ENCODE data around the gene CDKN2AIP. TPM values are rescaled to one million over a fixed set of nuclear protein-coding genes. Genes with fewer than 3 reads are reported as not detected.

CDKN2AIP gene
- total and polyA plus RNA-seq, 4 donors = 7.2 to 15.1 (median 11.0) TPM

GRCh38 chr4:183483997-183484396 lies 39.6 kb downstream of the CDKN2AIP start:
- Histone ChIP-seq H3K4me3 (ENCODE audit: low read depth in 1 of 3, low read length in 3 of 3) (no peak overlapping the region), H3K27ac (ENCODE audit: low read depth in 1 of 2, low read length in 2 of 2) (no peak overlapping the region), H3K27me3 (ENCODE audit: control insufficient read depth in 4 of 4, insufficient read depth in 4 of 4, low read length in 3 of 4) (no peaks in the 10 kb centered on the region), H3K36me3 (ENCODE audit: control insufficient read depth in 4 of 4, insufficient read depth in 3 of 4, low read depth in 1 of 4, low read length in 3 of 4) (no peaks in the 10 kb centered on the region), H3K9me3 (ENCODE audit: control insufficient read depth in 4 of 4, low read length in 3 of 4) (no peaks in the 10 kb centered on the region), H3K9ac (ENCODE audit: low read depth in 1 of 2, low read length in 2 of 2) (no peak overlapping the region), H3K4me1 (ENCODE audit: control insufficient read depth in 4 of 4, insufficient read depth in 4 of 4, low read length in 3 of 4) (no peaks in the 10 kb centered on the region)
- TF ChIP-seq RAD21 (IDR thresholded peaks at IDR 0.05) (no peak), TAF1 (conservative IDR thresholded peaks at IDR 0.05) (no peak), MAX (IDR thresholded peaks at IDR 0.05) (no peak), SP1 (IDR thresholded peaks at IDR 0.05) (no peak), YY1 (IDR thresholded peaks at IDR 0.05) (no peak), HNF4G (IDR thresholded peaks at IDR 0.05) (no peak), EGR1 (IDR thresholded peaks at IDR 0.05; ENCODE audit: low read depth in 2 of 2) (no peak), RXRA (IDR thresholded peaks at IDR 0.05) (no peak)
- no peak for DNase-seq (ENCODE audit: low spot score)
- WGBS = 85% methylated on average over 7 of the region's 7 CpGs

- TF ChIP-seq, protein P1, sequence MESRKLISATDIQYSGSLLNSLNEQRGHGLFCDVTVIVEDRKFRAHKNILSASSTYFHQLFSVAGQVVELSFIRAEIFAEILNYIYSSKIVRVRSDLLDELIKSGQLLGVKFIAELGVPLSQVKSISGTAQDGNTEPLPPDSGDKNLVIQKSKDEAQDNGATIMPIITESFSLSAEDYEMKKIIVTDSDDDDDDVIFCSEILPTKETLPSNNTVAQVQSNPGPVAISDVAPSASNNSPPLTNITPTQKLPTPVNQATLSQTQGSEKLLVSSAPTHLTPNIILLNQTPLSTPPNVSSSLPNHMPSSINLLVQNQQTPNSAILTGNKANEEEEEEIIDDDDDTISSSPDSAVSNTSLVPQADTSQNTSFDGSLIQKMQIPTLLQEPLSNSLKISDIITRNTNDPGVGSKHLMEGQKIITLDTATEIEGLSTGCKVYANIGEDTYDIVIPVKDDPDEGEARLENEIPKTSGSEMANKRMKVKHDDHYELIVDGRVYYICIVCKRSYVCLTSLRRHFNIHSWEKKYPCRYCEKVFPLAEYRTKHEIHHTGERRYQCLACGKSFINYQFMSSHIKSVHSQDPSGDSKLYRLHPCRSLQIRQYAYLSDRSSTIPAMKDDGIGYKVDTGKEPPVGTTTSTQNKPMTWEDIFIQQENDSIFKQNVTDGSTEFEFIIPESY (IDR thresholded peaks at IDR 0.05) = no peak
- TF ChIP-seq EGR1 (IDR thresholded peaks at IDR 0.05; ENCODE audit: low read depth in 2 of 2) = no peak
- TF ChIP-seq FOXA2 (IDR thresholded peaks at IDR 0.05) = no peak
- no peak for TF ChIP-seq HNF4G (IDR thresholded peaks at IDR 0.05)
- no peak for TF ChIP-seq YY1 (IDR thresholded peaks at IDR 0.05)
- TF ChIP-seq, protein P2, sequence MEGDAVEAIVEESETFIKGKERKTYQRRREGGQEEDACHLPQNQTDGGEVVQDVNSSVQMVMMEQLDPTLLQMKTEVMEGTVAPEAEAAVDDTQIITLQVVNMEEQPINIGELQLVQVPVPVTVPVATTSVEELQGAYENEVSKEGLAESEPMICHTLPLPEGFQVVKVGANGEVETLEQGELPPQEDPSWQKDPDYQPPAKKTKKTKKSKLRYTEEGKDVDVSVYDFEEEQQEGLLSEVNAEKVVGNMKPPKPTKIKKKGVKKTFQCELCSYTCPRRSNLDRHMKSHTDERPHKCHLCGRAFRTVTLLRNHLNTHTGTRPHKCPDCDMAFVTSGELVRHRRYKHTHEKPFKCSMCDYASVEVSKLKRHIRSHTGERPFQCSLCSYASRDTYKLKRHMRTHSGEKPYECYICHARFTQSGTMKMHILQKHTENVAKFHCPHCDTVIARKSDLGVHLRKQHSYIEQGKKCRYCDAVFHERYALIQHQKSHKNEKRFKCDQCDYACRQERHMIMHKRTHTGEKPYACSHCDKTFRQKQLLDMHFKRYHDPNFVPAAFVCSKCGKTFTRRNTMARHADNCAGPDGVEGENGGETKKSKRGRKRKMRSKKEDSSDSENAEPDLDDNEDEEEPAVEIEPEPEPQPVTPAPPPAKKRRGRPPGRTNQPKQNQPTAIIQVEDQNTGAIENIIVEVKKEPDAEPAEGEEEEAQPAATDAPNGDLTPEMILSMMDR (IDR thresholded peaks at IDR 0.05; ENCODE audit: low read depth, low read length, missing input control) = no peak
- no peak for TF ChIP-seq FOXA1 (IDR thresholded peaks at IDR 0.05)
- TF ChIP-seq JUND (IDR thresholded peaks at IDR 0.05) = no peak
- TF ChIP-seq ATF3 (IDR thresholded peaks at IDR 0.05) = no peak
- TF ChIP-seq TAF1 (conservative IDR thresholded peaks at IDR 0.05) = no peak
- TF ChIP-seq HNF4A (conservative IDR thresholded peaks at IDR 0.05) = no peak
- WGBS = 89% methylated on average over 11 of the region's 11 CpGs
These were observed 41.1 kb downstream of the CDKN2AIP start for GRCh38 chr4:183485411-183486160.

More at GRCh38 chr4:183485411-183486160, 41.1 kb downstream of the CDKN2AIP start:
- Histone ChIP-seq H3K4me3 (ENCODE audit: low read depth in 1 of 3, low read length in 3 of 3) (no peak overlapping the region), H3K4me1 (ENCODE audit: control insufficient read depth in 4 of 4, insufficient read depth in 4 of 4, low read length in 3 of 4) (no peaks in the 10 kb centered on the region), H3K27ac (ENCODE audit: low read depth in 1 of 2, low read length in 2 of 2) (no peak overlapping the region), H3K36me3 (ENCODE audit: control insufficient read depth in 4 of 4, insufficient read depth in 3 of 4, low read depth in 1 of 4, low read length in 3 of 4) (no peaks in the 10 kb centered on the region), H3K9ac (ENCODE audit: low read depth in 1 of 2, low read length in 2 of 2) (no peak overlapping the region), H3K9me3 (ENCODE audit: control insufficient read depth in 4 of 4, low read length in 3 of 4) (no peaks in the 10 kb centered on the region), H3K27me3 (ENCODE audit: control insufficient read depth in 4 of 4, insufficient read depth in 4 of 4, low read length in 3 of 4) (no peaks in the 10 kb centered on the region)
- no peak for DNase-seq (ENCODE audit: low spot score)
